ENCODE data around the gene NECTIN1. TPM values are rescaled to one million over a fixed set of nuclear protein-coding genes. Genes with fewer than 3 reads are reported as not detected.

NECTIN1 gene
- total and polyA plus RNA-seq, 2 of the 4 experiments (the other 2 are of a cell fraction): 2.3 to 4.2 TPM

DNA sequence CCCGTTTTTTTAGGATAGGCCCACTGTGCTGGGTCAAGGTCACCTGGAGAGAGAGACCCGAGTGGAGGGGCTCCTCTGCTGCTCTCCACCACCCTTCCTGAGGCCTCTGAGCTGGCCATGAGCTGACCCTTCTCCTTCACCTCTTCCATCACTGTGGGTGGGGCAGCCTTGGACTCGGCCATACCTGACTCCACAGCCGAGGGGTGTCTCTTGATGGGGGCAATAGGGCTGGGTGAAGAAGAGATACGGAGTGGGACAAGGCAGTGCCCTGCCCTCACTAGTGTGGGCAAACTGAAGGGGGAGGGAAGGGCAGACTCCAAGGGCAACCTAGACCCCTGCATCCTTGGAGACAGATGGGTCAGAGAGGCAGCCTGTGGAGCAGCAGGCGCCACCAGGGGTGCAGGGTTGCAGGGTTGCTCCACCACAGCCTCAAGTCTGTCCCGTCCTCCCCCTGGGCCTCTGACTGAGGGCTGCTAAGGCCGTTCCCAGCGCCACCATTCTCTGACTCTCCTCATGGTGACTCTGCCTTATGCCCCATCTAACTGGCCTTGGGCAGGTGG, 20.1 kb upstream of the NECTIN1 start:
- no peaks in the 10 kb centered on the region for H3K9me1 ChIP-seq (ENCODE audit: insufficient read depth, low read length)
- no peak overlapping the region for H2BK5ac ChIP-seq (ENCODE audit: low read depth, low read length, poor library complexity, severe bottlenecking)
- no peak overlapping the region for H3K27ac ChIP-seq (ENCODE audit: insufficient read depth, low read length)
- no peak overlapping the region for H2BK20ac ChIP-seq (ENCODE audit: low read depth, low read length)
- H3K9ac ChIP-seq (ENCODE audit: low read depth, low read length): no peak overlapping the region
- in situ Hi-C loops (cut with MboI; ENCODE audit: low sequenced_read_pairs): no loop called here
- no peak overlapping the region for H2AFZ ChIP-seq (replicated peaks; ENCODE audit: low read length, poor library complexity)
- H2BK15ac ChIP-seq (ENCODE audit: low read depth, low read length): no peak overlapping the region
- ChIA-PET POLR2A (ENCODE audit: unreplicated experiment) (no interaction called here), CTCF (no interaction called here)
- H3K9me3 ChIP-seq (ENCODE audit: control insufficient read depth, insufficient read depth, low read length): no peaks in the 10 kb centered on the region
- no peaks in the 10 kb centered on the region for H3K79me1 ChIP-seq (ENCODE audit: low read depth in 1 of 2, low read length in 2 of 2)
- H3K23ac ChIP-seq (ENCODE audit: low read depth, low read length): no peak overlapping the region
- H4K91ac ChIP-seq (ENCODE audit: insufficient read depth, low read depth, low read length): no peak overlapping the region
- no peak overlapping the region for H3K18ac ChIP-seq (ENCODE audit: low read depth, low read length)
- H2BK120ac ChIP-seq (ENCODE audit: low read depth, low read length): no peak overlapping the region
- peaks cover 33% of the 10 kb centered on the region for H3K27me3 ChIP-seq (ENCODE audit: control insufficient read depth, insufficient read depth, low read length)
- H3K4ac ChIP-seq (ENCODE audit: low read depth, low read length): no peak overlapping the region
- TF ChIP-seq MAFK (IDR thresholded peaks at IDR 0.05; ENCODE audit: low read depth, low read length): no peak
- TF ChIP-seq RFX5 (IDR thresholded peaks at IDR 0.05; ENCODE audit: low read depth, low read length): no peak
- no peak for TF ChIP-seq CEBPB (IDR thresholded peaks at IDR 0.05; ENCODE audit: low read depth, low read length)
- no peak for TF ChIP-seq FOS (IDR thresholded peaks at IDR 0.05; ENCODE audit: low read depth, low read length)
- no peak for TF ChIP-seq RCOR1 (IDR thresholded peaks at IDR 0.05; ENCODE audit: insufficient replicate concordance, low read length)
- no peak for TF ChIP-seq RAD21 (IDR thresholded peaks at IDR 0.05; ENCODE audit: low read length)
- no peak for TF ChIP-seq POLR2A (IDR thresholded peaks at IDR 0.05; ENCODE audit: low read depth, low read length)
- TF ChIP-seq MXI1 (IDR thresholded peaks at IDR 0.05; ENCODE audit: borderline replicate concordance, low read depth, low read length): no peak
- TF ChIP-seq, protein P1, sequence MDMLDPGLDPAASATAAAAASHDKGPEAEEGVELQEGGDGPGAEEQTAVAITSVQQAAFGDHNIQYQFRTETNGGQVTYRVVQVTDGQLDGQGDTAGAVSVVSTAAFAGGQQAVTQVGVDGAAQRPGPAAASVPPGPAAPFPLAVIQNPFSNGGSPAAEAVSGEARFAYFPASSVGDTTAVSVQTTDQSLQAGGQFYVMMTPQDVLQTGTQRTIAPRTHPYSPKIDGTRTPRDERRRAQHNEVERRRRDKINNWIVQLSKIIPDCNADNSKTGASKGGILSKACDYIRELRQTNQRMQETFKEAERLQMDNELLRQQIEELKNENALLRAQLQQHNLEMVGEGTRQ (IDR thresholded peaks at IDR 0.05; ENCODE audit: low read depth, low read length): no peak
- TF ChIP-seq, protein P2, sequence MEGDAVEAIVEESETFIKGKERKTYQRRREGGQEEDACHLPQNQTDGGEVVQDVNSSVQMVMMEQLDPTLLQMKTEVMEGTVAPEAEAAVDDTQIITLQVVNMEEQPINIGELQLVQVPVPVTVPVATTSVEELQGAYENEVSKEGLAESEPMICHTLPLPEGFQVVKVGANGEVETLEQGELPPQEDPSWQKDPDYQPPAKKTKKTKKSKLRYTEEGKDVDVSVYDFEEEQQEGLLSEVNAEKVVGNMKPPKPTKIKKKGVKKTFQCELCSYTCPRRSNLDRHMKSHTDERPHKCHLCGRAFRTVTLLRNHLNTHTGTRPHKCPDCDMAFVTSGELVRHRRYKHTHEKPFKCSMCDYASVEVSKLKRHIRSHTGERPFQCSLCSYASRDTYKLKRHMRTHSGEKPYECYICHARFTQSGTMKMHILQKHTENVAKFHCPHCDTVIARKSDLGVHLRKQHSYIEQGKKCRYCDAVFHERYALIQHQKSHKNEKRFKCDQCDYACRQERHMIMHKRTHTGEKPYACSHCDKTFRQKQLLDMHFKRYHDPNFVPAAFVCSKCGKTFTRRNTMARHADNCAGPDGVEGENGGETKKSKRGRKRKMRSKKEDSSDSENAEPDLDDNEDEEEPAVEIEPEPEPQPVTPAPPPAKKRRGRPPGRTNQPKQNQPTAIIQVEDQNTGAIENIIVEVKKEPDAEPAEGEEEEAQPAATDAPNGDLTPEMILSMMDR (conservative IDR thresholded peaks at IDR 0.05; ENCODE audit: low read depth, low read length): no peak
- TF ChIP-seq MAZ (IDR thresholded peaks at IDR 0.05; ENCODE audit: borderline replicate concordance, low read depth, low read length): no peak
- TF ChIP-seq, protein P3, sequence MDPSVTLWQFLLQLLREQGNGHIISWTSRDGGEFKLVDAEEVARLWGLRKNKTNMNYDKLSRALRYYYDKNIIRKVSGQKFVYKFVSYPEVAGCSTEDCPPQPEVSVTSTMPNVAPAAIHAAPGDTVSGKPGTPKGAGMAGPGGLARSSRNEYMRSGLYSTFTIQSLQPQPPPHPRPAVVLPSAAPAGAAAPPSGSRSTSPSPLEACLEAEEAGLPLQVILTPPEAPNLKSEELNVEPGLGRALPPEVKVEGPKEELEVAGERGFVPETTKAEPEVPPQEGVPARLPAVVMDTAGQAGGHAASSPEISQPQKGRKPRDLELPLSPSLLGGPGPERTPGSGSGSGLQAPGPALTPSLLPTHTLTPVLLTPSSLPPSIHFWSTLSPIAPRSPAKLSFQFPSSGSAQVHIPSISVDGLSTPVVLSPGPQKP (IDR thresholded peaks at IDR 0.05; ENCODE audit: borderline replicate concordance, low read depth, low read length): no peak
- TF ChIP-seq BHLHE40 (IDR thresholded peaks at IDR 0.05; ENCODE audit: low read depth, low read length): no peak
- no peak for TF ChIP-seq NFE2L2 (IDR thresholded peaks at IDR 0.05; ENCODE audit: low read depth, low read length)
- TF ChIP-seq CHD1 (IDR thresholded peaks at IDR 0.05; ENCODE audit: low read depth, low read length): no peak
- TF ChIP-seq SMC3 (IDR thresholded peaks at IDR 0.05; ENCODE audit: low read depth, low read length): no peak
- no peaks in the 10 kb centered on the region for H4K20me1 ChIP-seq (ENCODE audit: insufficient read depth, low read length)
- H2AK5ac ChIP-seq (ENCODE audit: low read depth, low read length): no peak overlapping the region
- ATAC-seq (ENCODE audit: low read depth) (no peak), DNase-seq (no peak)
- intact Hi-C loops (cut with micrococcal nuclease): no loop called here
- no peak overlapping the region for H4K8ac ChIP-seq (ENCODE audit: low read depth in 2 of 2, low read length in 2 of 2)
- no TSS peak for BruUV-seq (replicated peaks)
- WGBS, 2 experiments (ENCODE audit: extremely low coverage in 2 of 2, insufficient read length in 1 of 2): 48% methylated on average over 2 of the region's 9 CpGs; no CpG with 5 or more reads in 1 of the 2 experiments
- H3K56ac ChIP-seq (ENCODE audit: extremely low read depth, insufficient read depth, low read length): no peak overlapping the region
- no peak overlapping the region for H3K14ac ChIP-seq (replicated peaks; ENCODE audit: low read depth, low read length)
- H3K36me3 ChIP-seq (ENCODE audit: control insufficient read depth, insufficient read depth, low read length): no peaks in the 10 kb centered on the region
- H4K5ac ChIP-seq (ENCODE audit: low read depth, low read length): no peak overlapping the region
- no peak overlapping the region for H3K4me3 ChIP-seq (ENCODE audit: insufficient read depth, low read depth, low read length)
- no peak overlapping the region for H3K4me2 ChIP-seq (ENCODE audit: low read depth, low read length)
- H2AK9ac ChIP-seq (replicated peaks; ENCODE audit: low read depth, low read length, poor library complexity): no peak overlapping the region
- dilution Hi-C loops (cut with HindIII; ENCODE audit: low sequenced_read_pairs, unreplicated experiment): no loop called here
- no peaks in the 10 kb centered on the region for H3K4me1 ChIP-seq (ENCODE audit: control insufficient read depth, insufficient read depth, low read length)

Data from IMR-90 (cell line).